Fibroblast of villous mesenchyme (primary cell): ENCODE measurements around the gene HBA2. TPM values are rescaled to one million over a fixed set of nuclear protein-coding genes. Genes with fewer than 3 reads are reported as not detected.
"Not testable (repeated sequence)": the region's sequence is repeated elsewhere in the genome, so short reads cannot be mapped to it uniquely, and the experiment has no call there.

Source experiments
- DNase-seq: peaks from one replicate; pipeline ENCODE4 v3.0.0-alpha.2; 2010; ENCODE audit warnings: low read depth
- H3K4me3 ChIP-seq: 2 replicates; pipeline ENCODE4 v1.5.1; 2011; ENCODE audit warnings: low read depth, mild to moderate bottlenecking, low read length
- total RNA-seq: library from RNA; depleted of rRNA; stranded (reverse); fragments of >200 nt; gene quantifications from 2 replicates; pipeline ENCODE4 v1.2.3, GENCODE V29; 2012
- TF ChIP-seq, protein P1 (sequence below): IDR thresholded peaks from 2 replicates; pipeline ENCODE4 v1.5.1; 2012; ENCODE audit warnings: low read depth, mild to moderate bottlenecking, low read length; ENCODE audit not compliant: insufficient read depth

The HBA2 gene
- total RNA-seq: not detected in 2 replicates

- not testable (repeated sequence) for H3K4me3 ChIP-seq
These were observed at the start of gene HBA2 for GRCh38 chr16:172374-172941. Gene HBA2 (plus strand): TSS chr16:172876. CDS start chr16:172913, 37 bp downstream.

GRCh38 chr16:123558-124350 lies 48.9 kb upstream of the HBA2 start:
- DNase-seq: not testable (repeated sequence)

More at GRCh38 chr16:172374-172941, at the start of gene HBA2:
- not testable (repeated sequence) for DNase-seq

GRCh38 chr16:125011-125410 lies 47.7 kb upstream of the HBA2 start:
- no peak overlapping the region for H3K4me3 ChIP-seq
- TF ChIP-seq, protein P1, sequence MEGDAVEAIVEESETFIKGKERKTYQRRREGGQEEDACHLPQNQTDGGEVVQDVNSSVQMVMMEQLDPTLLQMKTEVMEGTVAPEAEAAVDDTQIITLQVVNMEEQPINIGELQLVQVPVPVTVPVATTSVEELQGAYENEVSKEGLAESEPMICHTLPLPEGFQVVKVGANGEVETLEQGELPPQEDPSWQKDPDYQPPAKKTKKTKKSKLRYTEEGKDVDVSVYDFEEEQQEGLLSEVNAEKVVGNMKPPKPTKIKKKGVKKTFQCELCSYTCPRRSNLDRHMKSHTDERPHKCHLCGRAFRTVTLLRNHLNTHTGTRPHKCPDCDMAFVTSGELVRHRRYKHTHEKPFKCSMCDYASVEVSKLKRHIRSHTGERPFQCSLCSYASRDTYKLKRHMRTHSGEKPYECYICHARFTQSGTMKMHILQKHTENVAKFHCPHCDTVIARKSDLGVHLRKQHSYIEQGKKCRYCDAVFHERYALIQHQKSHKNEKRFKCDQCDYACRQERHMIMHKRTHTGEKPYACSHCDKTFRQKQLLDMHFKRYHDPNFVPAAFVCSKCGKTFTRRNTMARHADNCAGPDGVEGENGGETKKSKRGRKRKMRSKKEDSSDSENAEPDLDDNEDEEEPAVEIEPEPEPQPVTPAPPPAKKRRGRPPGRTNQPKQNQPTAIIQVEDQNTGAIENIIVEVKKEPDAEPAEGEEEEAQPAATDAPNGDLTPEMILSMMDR: no peak
- no peak for DNase-seq

More at GRCh38 chr16:123558-124350, 48.9 kb upstream of the HBA2 start:
- H3K4me3 ChIP-seq: not testable (repeated sequence)

DNA sequence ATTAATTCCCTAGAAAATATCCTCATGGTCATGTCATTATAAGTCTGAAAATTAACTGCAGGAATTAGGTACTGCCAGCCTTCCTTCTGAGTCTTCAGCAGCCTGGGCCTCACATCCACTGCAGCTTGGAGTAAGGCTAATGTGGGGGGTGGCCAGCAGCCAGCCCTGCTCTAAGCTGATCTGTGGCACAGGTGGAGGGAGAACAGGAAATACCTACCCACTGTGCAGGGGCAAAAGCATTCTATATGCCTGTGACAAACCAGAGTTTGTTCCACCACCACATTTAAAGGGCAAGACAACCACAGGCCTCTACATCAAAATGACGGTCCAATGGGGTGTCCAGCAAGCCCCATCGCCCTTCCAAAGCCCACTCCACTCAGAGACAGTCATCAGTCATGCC lies 43.6 kb upstream of the HBA2 start:
- DNase-seq: no peak
- TF ChIP-seq, protein P1: no peak
- no peak overlapping the region for H3K4me3 ChIP-seq

DNA sequence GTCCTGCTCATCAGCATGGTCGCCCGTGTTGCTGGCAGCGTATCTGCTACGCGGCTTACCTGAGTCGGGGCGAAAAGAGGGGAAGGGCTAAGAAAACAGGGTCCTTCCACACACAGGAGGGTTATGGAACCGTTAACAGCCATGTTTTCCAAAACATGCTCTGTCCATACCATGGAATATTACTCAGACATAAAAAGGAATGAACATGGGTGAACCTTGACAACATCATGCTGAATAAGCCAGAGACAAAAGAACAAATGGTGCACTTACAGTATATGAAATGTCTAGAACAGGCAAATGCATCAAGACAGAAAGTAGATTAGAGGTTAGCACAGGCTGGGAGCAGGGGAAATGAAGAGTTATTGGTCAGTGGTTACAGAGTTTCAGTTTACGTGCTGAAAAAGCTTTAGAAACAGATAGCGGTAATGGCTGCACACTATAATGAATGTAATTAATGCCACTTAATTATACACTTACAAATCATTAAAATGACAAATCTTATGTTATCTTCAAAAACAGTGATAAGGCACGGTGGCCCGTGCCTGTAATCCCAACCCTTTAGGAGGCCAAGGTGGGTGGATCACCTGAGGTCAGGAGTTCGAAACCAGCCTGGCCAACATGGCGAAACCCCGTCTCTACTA lies 42.0 kb upstream of the HBA2 start:
- TF ChIP-seq, protein P1: no peak
- H3K4me3 ChIP-seq: no peak overlapping the region
- no peak for DNase-seq

- TF ChIP-seq, protein P1: no peak
- no peak for DNase-seq
- no peak overlapping the region for H3K4me3 ChIP-seq
These were observed 40.6 kb upstream of the HBA2 start for GRCh38 chr16:132120-132519.

- no peak for DNase-seq
These were observed 39.0 kb upstream of the HBA2 start for GRCh38 chr16:133716-134115.

More at GRCh38 chr16:133716-134115, 39.0 kb upstream of the HBA2 start:
- TF ChIP-seq, protein P1: no peak
- H3K4me3 ChIP-seq: no peak overlapping the region
